Bone marrow (tissue), 2 donors: ENCODE results near the gene C2orf69.
"Not testable (repeated sequence)": the region's sequence is repeated elsewhere in the genome, so short reads cannot be mapped to it uniquely, and the experiment has no call there.

ENCODE experiments used
- DNase-seq, 2 donors: peaks; one replicate each; lab custom pipeline; 2025; lab: John Stamatoyannopoulos, UW

C2orf69 gene

GRCh38 chr2:199911052-199911876 lies at the start of gene C2orf69:
TSS of gene C2orf69 (plus strand) at chr2:199911293. CDS start at chr2:199911439, 146 bp downstream.
- DNase-seq, result peak; percentile 77 to 98

- no peak for DNase-seq
These were observed 48.3 kb upstream of the C2orf69 start for GRCh38 chr2:199862788-199863187.

GRCh38 chr2:199865905-199866304 lies 45.2 kb upstream of the C2orf69 start:
- DNase-seq, result no peak

- no peak for DNase-seq
These were observed 42.5 kb upstream of the C2orf69 start for GRCh38 chr2:199868431-199869226.

GRCh38 chr2:199869227-199869541 lies 41.9 kb upstream of the C2orf69 start:
- DNase-seq, result no peak

GRCh38 chr2:199869653-199870052 lies 41.4 kb upstream of the C2orf69 start:
- no peak for DNase-seq

- no peak for DNase-seq
These were observed 40.5 kb upstream of the C2orf69 start for GRCh38 chr2:199870581-199870980.

GRCh38 chr2:199874209-199874608 lies 36.9 kb upstream of the C2orf69 start:
- no peak for DNase-seq

- DNase-seq, result no peak
These were observed 35.7 kb upstream of the C2orf69 start for GRCh38 chr2:199875400-199875799.

- DNase-seq, result no peak
These were observed 28.4 kb upstream of the C2orf69 start for GRCh38 chr2:199882667-199883066.

GRCh38 chr2:199883474-199884212 lies 27.4 kb upstream of the C2orf69 start:
- DNase-seq, result no peak

- no peak for DNase-seq
These were observed 15.7 kb upstream of the C2orf69 start for GRCh38 chr2:199895406-199895805.

GRCh38 chr2:199896617-199897016 lies 14.5 kb upstream of the C2orf69 start:
- no peak for DNase-seq

- no peak for DNase-seq
These were observed 9.2 kb upstream of the C2orf69 start for GRCh38 chr2:199901942-199902341.

- no peak for DNase-seq
These were observed 8.5 kb upstream of the C2orf69 start for GRCh38 chr2:199902486-199903110.

GRCh38 chr2:199903111-199903510 lies 8.0 kb upstream of the C2orf69 start:
- no peak for DNase-seq

GRCh38 chr2:199907008-199907714 lies 3.9 kb upstream of the C2orf69 start:
- peak in 1 of 2 donors; percentile 27 for DNase-seq

GRCh38 chr2:199910338-199911051 lies 598 bp upstream of the C2orf69 start:
- DNase-seq, result no peak

- no peak for DNase-seq
These were observed 726 bp downstream of the C2orf69 start for GRCh38 chr2:199911877-199912161.

GRCh38 chr2:199912553-199913114 lies 1.5 kb downstream of the C2orf69 start:
- not testable (repeated sequence) for DNase-seq
